Esophagus muscularis mucosa (tissue), 4 donors: ENCODE results near the gene MSI2. TPM values are rescaled to one million over a fixed set of nuclear protein-coding genes. Genes with fewer than 3 reads are reported as not detected.

Source experiments
- DNase-seq: peaks from one replicate; pipeline ENCODE4 v3.0.0-alpha.2; 2017; ENCODE audit errors: extremely low spot score
- H3K27ac ChIP-seq, 4 donors: fragments of 200-600 bp; sonication (generic); replicated peaks in 1 of 4; 1 replicate in 3 of 4; 2 replicates in 1 of 4; pipeline ENCODE4 v1.5.1; 2016 to 2019; ENCODE audit warnings: mild to moderate bottlenecking in 1 of 4
- H3K27me3 ChIP-seq, 4 donors: fragments of 200-600 bp; sonication (generic); one replicate each; pipeline versions ENCODE4 v1.5.1 to v1.6.0; 2016 to 2019
- H3K36me3 ChIP-seq, 4 donors: fragments of 200-600 bp; sonication (generic); one replicate each; pipeline ENCODE4 v1.5.1; 2016 to 2019
- H3K4me1 ChIP-seq, 4 donors: fragments of 200-600 bp; sonication (generic); one replicate each; pipeline ENCODE4 v1.5.1; 2016 to 2019
- H3K4me3 ChIP-seq, 4 donors: fragments of 200-600 bp; sonication (generic); 1 replicate in 2 of 4; 2 replicates in 2 of 4; pipeline ENCODE4 v1.5.1; 2016 to 2019; ENCODE audit warnings: mild to moderate bottlenecking in 4 of 4, moderate library complexity in 1 of 4
- H3K9me3 ChIP-seq, 4 donors: fragments of 200-600 bp; sonication (generic); 1 replicate in 3 of 4; 2 replicates in 1 of 4; pipeline ENCODE4 v1.5.1; 2016 to 2019
- CTCF ChIP-seq, 3 experiments: fragments of 200-600 bp in 2 of 3; fragments of 450-650 bp in 1 of 3; sonication (generic) in 2 of 3; IDR thresholded peaks; one replicate each; pipeline ENCODE4 v1.5.1; 2017 to 2019; ENCODE audit warnings: antibody characterized with exemption in 3 of 3, mild to moderate bottlenecking in 2 of 3, moderate library complexity in 1 of 3
- EP300 ChIP-seq: sonication (generic); formaldehyde crosslinking; IDR thresholded peaks from one replicate; pipeline ENCODE4 v1.6.1; 2017; ENCODE audit warnings: antibody characterized with exemption
- POLR2A ChIP-seq: fragments of 450-650 bp; IDR thresholded peaks from one replicate; pipeline ENCODE4 v1.6.1; 2017; ENCODE audit warnings: antibody characterized with exemption, moderate library complexity, mild to moderate bottlenecking, low read depth
- POLR2AphosphoS5 ChIP-seq, 2 donors: sonication (generic); formaldehyde crosslinking; IDR thresholded peaks; one replicate each; pipeline ENCODE4 v1.6.1; 2017; ENCODE audit warnings: antibody characterized with exemption in 2 of 2
- WGBS: methylation state at CpG from one replicate; pipeline ENCODE4 v1.1.5; 2018; 5-methylcytosine and 5-hydroxymethylcytosine counted together
- intact Hi-C: fragments of 100-400 bp; cut with DNase I; formaldehyde crosslinking; loops from one replicate; pipeline ENCODE4 v1.15.1; 2023
- total RNA-seq, 4 donors: library from RNA; depleted of rRNA; stranded (reverse); fragments of >200 nt; gene quantifications; one replicate each; pipeline versions ENCODE4 v1.1.0 to v1.2.1, GENCODE V29; 2016

MSI2 gene
- total RNA-seq, 4 donors from 2014 or later = 28.8 to 39.0 (median 29.6) TPM

- H3K4me3 ChIP-seq = no peak overlapping the region
- WGBS = 89% methylated on average over 8 of the region's 8 CpGs
- no peaks in the 10 kb centered on the region for H3K9me3 ChIP-seq
- H3K4me1 ChIP-seq = no peaks in the 10 kb centered on the region
- H3K27ac ChIP-seq = no peak overlapping the region
- DNase-seq = no peak
- no peaks in the 10 kb centered on the region for H3K27me3 ChIP-seq
- TF ChIP-seq POLR2A (no peak), EP300 (no peak), CTCF (IDR thresholded peaks at IDR 0.05) (no peak), POLR2AphosphoS5 (IDR thresholded peaks at IDR 0.05) (no peak)
- no peaks in the 10 kb centered on the region for H3K36me3 ChIP-seq
- intact Hi-C loops = no loop called here
Measured at GRCh38 chr17:57563958-57564357, 307.6 kb downstream of the MSI2 start.

- no peak overlapping the region for H3K4me3 ChIP-seq
- no peak for DNase-seq
- WGBS = 96% methylated on average over 6 of the region's 6 CpGs
- H3K27ac ChIP-seq = no peak overlapping the region
- no peaks in the 10 kb centered on the region for H3K36me3 ChIP-seq
- intact Hi-C loops = no loop called here
- no peaks in the 10 kb centered on the region for H3K9me3 ChIP-seq
- H3K27me3 ChIP-seq = no peaks in the 10 kb centered on the region
- TF ChIP-seq POLR2AphosphoS5 (IDR thresholded peaks at IDR 0.05) = no peak
- TF ChIP-seq EP300 = no peak
- no peak for TF ChIP-seq POLR2A
- TF ChIP-seq CTCF (IDR thresholded peaks at IDR 0.05) = no peak
- peaks cover 0 to 1% (median 0%) of the 10 kb centered on the region in 4 donors for H3K4me1 ChIP-seq
Measured at GRCh38 chr17:57565176-57565575, 308.9 kb downstream of the MSI2 start.

GRCh38 chr17:57566721-57567120 is 310.4 kb downstream of the MSI2 start:
- H3K4me3 ChIP-seq = no peak overlapping the region
- TF ChIP-seq POLR2A = no peak
- TF ChIP-seq POLR2AphosphoS5 (IDR thresholded peaks at IDR 0.05) = no peak
- no peak for TF ChIP-seq CTCF (IDR thresholded peaks at IDR 0.05)
- no peak for TF ChIP-seq EP300
- intact Hi-C loops = no loop called here
- H3K27ac ChIP-seq = no peak overlapping the region
- DNase-seq = no peak
- no peaks in the 10 kb centered on the region for H3K9me3 ChIP-seq
- 95% methylated on average over 9 of the region's 9 CpGs for WGBS
- peaks cover 13 to 17% (median 15%) of the 10 kb centered on the region in 4 donors for H3K4me1 ChIP-seq
- H3K27me3 ChIP-seq = no peaks in the 10 kb centered on the region
- no peaks in the 10 kb centered on the region for H3K36me3 ChIP-seq

GRCh38 chr17:57567251-57567650 is 310.9 kb downstream of the MSI2 start:
- 90% methylated on average over 9 of the region's 9 CpGs for WGBS
- peaks cover 16 to 19% (median 17%) of the 10 kb centered on the region in 4 donors for H3K4me1 ChIP-seq
- no peak overlapping the region for H3K27ac ChIP-seq
- no peak for DNase-seq
- intact Hi-C loops = no loop called here
- TF ChIP-seq CTCF (IDR thresholded peaks at IDR 0.05) (no peak), EP300 (no peak), POLR2A (no peak), POLR2AphosphoS5 (IDR thresholded peaks at IDR 0.05) (no peak)
- H3K27me3 ChIP-seq = no peaks in the 10 kb centered on the region
- no peaks in the 10 kb centered on the region for H3K9me3 ChIP-seq
- H3K4me3 ChIP-seq = no peak overlapping the region
- no peaks in the 10 kb centered on the region for H3K36me3 ChIP-seq

- H3K27ac ChIP-seq = no peak overlapping the region
- no peaks in the 10 kb centered on the region for H3K27me3 ChIP-seq
- DNase-seq = no peak
- no peak overlapping the region for H3K4me3 ChIP-seq
- H3K4me1 ChIP-seq = peaks cover 17 to 25% (median 19%) of the 10 kb centered on the region in 4 donors
- no peaks in the 10 kb centered on the region for H3K9me3 ChIP-seq
- intact Hi-C loops = no loop called here
- TF ChIP-seq POLR2AphosphoS5 (IDR thresholded peaks at IDR 0.05) = no peak
- no peak for TF ChIP-seq EP300
- no peak for TF ChIP-seq CTCF (IDR thresholded peaks at IDR 0.05)
- TF ChIP-seq POLR2A = no peak
- WGBS = 90% methylated on average over 3 of the region's 3 CpGs
- no peaks in the 10 kb centered on the region for H3K36me3 ChIP-seq
Measured at GRCh38 chr17:57568340-57568739, 312.0 kb downstream of the MSI2 start.
